Hepatocyte (in vitro differentiated cells): ENCODE results near the gene KRTAP5-4. TPM values are rescaled to one million over a fixed set of nuclear protein-coding genes. Genes with fewer than 3 reads are reported as not detected.

ENCODE experiments used
- DNase-seq: peaks from one replicate; pipeline ENCODE4 v3.0.0-alpha.2; 2016; ENCODE audit warnings: low spot score
- H2AFZ ChIP-seq: fragments of 200-600 bp; sonication (generic); 2 replicates; pipeline ENCODE4 v1.6.0; 2016; ENCODE audit warnings: antibody characterized with exemption, mild to moderate bottlenecking
- H3K27ac ChIP-seq: fragments of 200-600 bp; sonication (generic); 2 replicates; pipeline ENCODE4 v1.5.1; 2016; ENCODE audit warnings: mild to moderate bottlenecking
- H3K27me3 ChIP-seq: fragments of 200-600 bp; sonication (generic); 2 replicates; pipeline ENCODE4 v1.6.1; 2016
- H3K36me3 ChIP-seq: fragments of 200-600 bp; sonication (generic); replicated peaks from 2 replicates; pipeline ENCODE4 v1.5.1; 2016; ENCODE audit warnings: low read depth; ENCODE audit not compliant: insufficient read depth
- H3K4me1 ChIP-seq: fragments of 200-600 bp; sonication (generic); 2 replicates; pipeline ENCODE4 v1.5.1; 2016; ENCODE audit warnings: mild to moderate bottlenecking, moderate library complexity; ENCODE audit not compliant: insufficient read depth
- H3K4me2 ChIP-seq: fragments of 200-600 bp; sonication (generic); 2 replicates; pipeline ENCODE4 v1.6.0; 2016
- H3K4me3 ChIP-seq: fragments of 200-600 bp; sonication (generic); 2 replicates; pipeline ENCODE4 v1.5.1; 2016; ENCODE audit warnings: mild to moderate bottlenecking
- H3K79me2 ChIP-seq: fragments of 200-600 bp; sonication (generic); 2 replicates; pipeline ENCODE4 v1.6.0; 2017; ENCODE audit warnings: mild to moderate bottlenecking
- H3K9me2 ChIP-seq: fragments of 200-600 bp; sonication (generic); replicated peaks from 2 replicates; pipeline ENCODE4 v1.6.0; 2017; ENCODE audit warnings: mild to moderate bottlenecking; ENCODE audit not compliant: insufficient read depth
- H3K9me3 ChIP-seq: fragments of 200-600 bp; sonication (generic); 2 replicates; pipeline ENCODE4 v1.5.1; 2016; ENCODE audit warnings: low read depth, mild to moderate bottlenecking
- H4K20me1 ChIP-seq: fragments of 200-600 bp; sonication (generic); 2 replicates; pipeline ENCODE4 v1.6.0; 2016; ENCODE audit warnings: mild to moderate bottlenecking; ENCODE audit not compliant: insufficient read depth, poor library complexity, severe bottlenecking
- CTCF ChIP-seq: fragments of 200-600 bp; sonication (generic); IDR thresholded peaks from 2 replicates; pipeline ENCODE4 v1.5.1; 2016; ENCODE audit warnings: antibody characterized with exemption, mild to moderate bottlenecking; ENCODE audit not compliant: poor library complexity
- EZH2 ChIP-seq: fragments of 200-600 bp; sonication (generic); IDR thresholded peaks from 2 replicates; pipeline ENCODE4 v1.6.1; 2016; ENCODE audit warnings: antibody characterized with exemption, mild to moderate bottlenecking, borderline replicate concordance
- EZH2phosphoT487 ChIP-seq: fragments of 200-600 bp; sonication (generic); IDR thresholded peaks from one replicate; pipeline ENCODE4 v1.6.1; 2018; ENCODE audit warnings: antibody characterized with exemption, mild to moderate bottlenecking, low read depth, moderate library complexity; ENCODE audit not compliant: unreplicated experiment, severe bottlenecking
- WGBS: methylation state at CpG from one replicate; pipeline ENCODE4 v1.1.6; 2016; ENCODE audit warnings: low lambda C conversion rate; ENCODE audit errors: missing lambda C conversion rate; 5-methylcytosine and 5-hydroxymethylcytosine counted together
- polyA plus RNA-seq: library from polyadenylated mRNA; unstranded; fragments of >200 nt; fragmentation: Nextera tagmentation; extraction: Ambion mirVana; gene quantifications from 2 replicates; pipeline ENCODE4 v1.2.1, GENCODE V29; 2016
- total RNA-seq: library from RNA; depleted of rRNA; stranded (reverse); fragments of >200 nt; gene quantifications from 2 replicates; pipeline ENCODE4 v1.2.3, GENCODE V29; 2014

The KRTAP5-4 gene
- total and polyA plus RNA-seq, 2 experiments from 2014 or later: not detected

GRCh38 chr11:1656061-1656441 lies 34.1 kb upstream of the KRTAP5-4 start:
- no peak for DNase-seq
- H3K27ac ChIP-seq: no peak overlapping the region
- H3K79me2 ChIP-seq: no peaks in the 10 kb centered on the region
- no peaks in the 10 kb centered on the region for H3K9me2 ChIP-seq
- no peaks in the 10 kb centered on the region for H4K20me1 ChIP-seq
- no peaks in the 10 kb centered on the region for H3K27me3 ChIP-seq
- TF ChIP-seq CTCF (no peak), EZH2phosphoT487 (no peak), EZH2 (no peak)
- no peaks in the 10 kb centered on the region for H3K9me3 ChIP-seq
- no peak overlapping the region for H3K4me2 ChIP-seq
- H2AFZ ChIP-seq: no peak overlapping the region
- peaks cover 51% of the 10 kb centered on the region for H3K4me1 ChIP-seq
- no peaks in the 10 kb centered on the region for H3K36me3 ChIP-seq
- H3K4me3 ChIP-seq: no peak overlapping the region
- WGBS: 86% methylated on average over 9 of the region's 9 CpGs

- Histone ChIP-seq H3K27me3 (no peaks in the 10 kb centered on the region), H4K20me1 (no peaks in the 10 kb centered on the region), H2AFZ (no peak overlapping the region), H3K4me1 (peaks cover 52% of the 10 kb centered on the region), H3K36me3 (no peaks in the 10 kb centered on the region), H3K4me2 (peak overlapping the region; percentile 18), H3K9me3 (no peaks in the 10 kb centered on the region), H3K27ac (peak overlapping the region; percentile 86), H3K9me2 (no peaks in the 10 kb centered on the region), H3K79me2 (no peaks in the 10 kb centered on the region), H3K4me3 (no peak overlapping the region)
- WGBS: 89% methylated on average over 25 of the region's 26 CpGs
- TF ChIP-seq CTCF (no peak), EZH2phosphoT487 (no peak), EZH2 (no peak)
- DNase-seq: peak; percentile 11
Measured at GRCh38 chr11:1655168-1656060, 33.5 kb upstream of the KRTAP5-4 start.

- Histone ChIP-seq H3K27ac (peak overlapping the region; percentile 86), H2AFZ (no peak overlapping the region), H3K4me3 (no peak overlapping the region), H3K4me1 (peaks cover 44% of the 10 kb centered on the region), H3K79me2 (no peaks in the 10 kb centered on the region), H3K9me2 (no peaks in the 10 kb centered on the region), H3K27me3 (no peaks in the 10 kb centered on the region), H3K4me2 (peak overlapping the region; percentile 18), H3K36me3 (no peaks in the 10 kb centered on the region), H4K20me1 (no peaks in the 10 kb centered on the region), H3K9me3 (no peaks in the 10 kb centered on the region)
- WGBS: 46% methylated on average over 21 of the region's 21 CpGs
- no peak for TF ChIP-seq EZH2
- no peak for TF ChIP-seq CTCF
- no peak for TF ChIP-seq EZH2phosphoT487
- DNase-seq: peak; percentile 49
Measured at GRCh38 chr11:1654388-1655167, 32.6 kb upstream of the KRTAP5-4 start.
